GM23248 (cell line): Measurements from ENCODE around the gene SLC34A3.

Experiments
- EZH2 ChIP-seq: fragments of 200-600 bp; sonication (generic); IDR thresholded peaks from 2 replicates; pipeline ENCODE4 v1.6.1; 2018; ENCODE audit warnings: antibody characterized with exemption, mild to moderate bottlenecking; ENCODE audit not compliant: insufficient read depth, poor library complexity, severe bottlenecking
- EZH2phosphoT487 ChIP-seq: fragments of 200-600 bp; sonication (generic); IDR thresholded peaks from 2 replicates; pipeline ENCODE4 v1.6.1; 2018; ENCODE audit warnings: antibody characterized with exemption, moderate library complexity, mild to moderate bottlenecking, low read depth; ENCODE audit not compliant: insufficient read depth

- TF ChIP-seq EZH2 (no peak), EZH2phosphoT487 (no peak)
Measured at GRCh38 chr9:137237759-137238726, 7.3 kb downstream of the SLC34A3 start.
